GM12892 (cell line): ENCODE measurements around the gene MFAP4.

Experiments used
- DNase-seq: peaks from one replicate; pipeline ENCODE4 v3.0.0; 2011; ENCODE audit not compliant: insufficient read length
- FAIRE-seq: peaks from 2 replicates; lab custom pipeline; 2011; peaks lifted over from hg19 to GRCh38; lab: Jason Lieb, UNC
- POLR2A ChIP-seq: IDR thresholded peaks from 2 replicates; pipeline ENCODE4 v1.6.1; 2011; ENCODE audit warnings: low read depth, low read length, control low read depth
- POLR2AphosphoS5 ChIP-seq: IDR thresholded peaks from 2 replicates; pipeline ENCODE4 v1.6.1; 2011; ENCODE audit warnings: low read depth, low read length, control low read depth
- TAF1 ChIP-seq: IDR thresholded peaks from 2 replicates; pipeline ENCODE4 v1.6.1; 2011; ENCODE audit warnings: low read depth, mild to moderate bottlenecking, control low read depth, low read length, borderline replicate concordance

Gene MFAP4

GRCh38 chr17:19381741-19382444 lies 5.1 kb downstream of the MFAP4 start:
- TF ChIP-seq POLR2A (no peak), POLR2AphosphoS5 (no peak), TAF1 (no peak)
- DNase-seq (no peak), FAIRE-seq (no peak)

- no peak for FAIRE-seq
- TF ChIP-seq POLR2A (no peak), TAF1 (no peak), POLR2AphosphoS5 (no peak)
- DNase-seq, result no peak
Observed at GRCh38 chr17:19381361-19381740, 5.6 kb downstream of the MFAP4 start.

- DNase-seq, result no peak
- no peak for FAIRE-seq
- no peak for TF ChIP-seq POLR2AphosphoS5
- no peak for TF ChIP-seq TAF1
- TF ChIP-seq POLR2A, result no peak
Observed at GRCh38 chr17:19380481-19381301, 6.3 kb downstream of the MFAP4 start.

- FAIRE-seq (no peak), DNase-seq (no peak)
- no peak for TF ChIP-seq POLR2A
- no peak for TF ChIP-seq TAF1
- TF ChIP-seq POLR2AphosphoS5, result no peak
Observed at GRCh38 chr17:19379361-19380065, 7.5 kb downstream of the MFAP4 start.

- DNase-seq (no peak), FAIRE-seq (peak; percentile 67)
- TF ChIP-seq POLR2AphosphoS5 (no peak), TAF1 (no peak), POLR2A (no peak)
Observed at GRCh38 chr17:19378416-19379360, 8.3 kb downstream of the MFAP4 start, which contains the start of gene MAPK7. TSS of gene MAPK7 (plus strand) at chr17:19378498. CDS start at chr17:19378901, 403 bp downstream.

- TF ChIP-seq POLR2AphosphoS5 (peak; percentile 80), TAF1 (peak; percentile 87), POLR2A (peak; percentile 84)
- DNase-seq, result peak; percentile 100
- peak; percentile 100 for FAIRE-seq
Observed at GRCh38 chr17:19377602-19378415, 9.2 kb downstream of the MFAP4 start.

- no peak for TF ChIP-seq POLR2A
- no peak for TF ChIP-seq TAF1
- TF ChIP-seq POLR2AphosphoS5, result no peak
- DNase-seq, result no peak
- FAIRE-seq, result peak; percentile 87
Observed at GRCh38 chr17:19376811-19377210, 10.2 kb downstream of the MFAP4 start.

GRCh38 chr17:19375732-19376131 lies 11.3 kb downstream of the MFAP4 start:
- DNase-seq (no peak), FAIRE-seq (no peak)
- TF ChIP-seq TAF1 (no peak), POLR2AphosphoS5 (no peak), POLR2A (no peak)

GRCh38 chr17:19374136-19374535 lies 12.9 kb downstream of the MFAP4 start:
- TF ChIP-seq POLR2A, result no peak
- no peak for TF ChIP-seq POLR2AphosphoS5
- TF ChIP-seq TAF1, result no peak
- DNase-seq, result no peak
- FAIRE-seq, result peak; percentile 14

- FAIRE-seq, result no peak
- TF ChIP-seq POLR2A (no peak), POLR2AphosphoS5 (no peak), TAF1 (no peak)
- DNase-seq, result no peak
Observed at GRCh38 chr17:19372866-19373504, 14.0 kb downstream of the MFAP4 start.
